WTC11 (cell line): ENCODE measurements around the gene PODXL. TPM values are rescaled to one million over a fixed set of nuclear protein-coding genes. Genes with fewer than 3 reads are reported as not detected.

Source experiments
- ATAC-seq: fragments of 200-7000 bp; cut with Tn5 transposase; 2 replicates; pipeline ENCODE4 v1.10.0; 2021; ENCODE audit warnings: mild to moderate bottlenecking, moderate library complexity
- CTCF ChIA-PET: fragments of 300-600 bp; sonication (Branson Sonifier 250); formaldehyde crosslinking; loops from one replicate; lab custom pipeline; 2021; ENCODE audit warnings: antibody characterized with exemption; lab: Charles Lee
- POLR2A ChIA-PET: fragments of 350-600 bp; sonication (Branson Sonifier 250); formaldehyde crosslinking; loops from one replicate; lab custom pipeline; 2021; ENCODE audit warnings: antibody characterized with exemption; lab: Charles Lee
- DNase-seq: peaks from one replicate; pipeline ENCODE4 v3.0.0; 2021; ENCODE audit warnings: low spot score
- H3K27ac Mint-ChIP-seq: 2 replicates; pipeline ENCODE4 v1.8.0; 2021; ENCODE audit warnings: mixed read lengths
- H3K27me3 Mint-ChIP-seq: 2 replicates; pipeline ENCODE4 v1.8.0; 2021; ENCODE audit warnings: low read depth, mild to moderate bottlenecking, moderate library complexity, mixed read lengths
- H3K36me3 Mint-ChIP-seq: 2 replicates; pipeline ENCODE4 v1.8.0; 2021; ENCODE audit warnings: mixed read lengths
- H3K4me1 Mint-ChIP-seq: 2 replicates; pipeline ENCODE4 v1.8.0; 2022; ENCODE audit warnings: mixed read lengths
- H3K4me3 Mint-ChIP-seq: 2 replicates; pipeline ENCODE4 v1.8.0; 2021; ENCODE audit warnings: mild to moderate bottlenecking, moderate library complexity, mixed read lengths
- H3K9me3 Mint-ChIP-seq: 2 replicates; pipeline ENCODE4 v1.8.0; 2021; ENCODE audit warnings: mixed read lengths
- CREM ChIP-seq: sonication (generic); formaldehyde crosslinking; IDR thresholded peaks from 2 replicates; pipeline ENCODE4 v1.8.1; 2022; ENCODE audit warnings: mild to moderate bottlenecking, missing genetic modification reagents, moderate library complexity
- EMX1 ChIP-seq: fragments of 250-450 bp; sonication (Bioruptor Pico); IDR thresholded peaks from 2 replicates; pipeline ENCODE4 v1.8.0; 2021; ENCODE audit warnings: mild to moderate bottlenecking
- ESRRA ChIP-seq: sonication (generic); formaldehyde crosslinking; IDR thresholded peaks from 2 replicates; pipeline ENCODE4 v1.8.1; 2022; ENCODE audit warnings: mild to moderate bottlenecking, missing genetic modification reagents, borderline replicate concordance
- NFATC4 ChIP-seq: fragments of 250-450 bp; sonication (Bioruptor Pico); IDR thresholded peaks from 2 replicates; pipeline ENCODE4 v1.9.0; 2021; ENCODE audit warnings: mild to moderate bottlenecking
- NFE2L1 ChIP-seq: sonication (generic); formaldehyde crosslinking; IDR thresholded peaks from 2 replicates; pipeline ENCODE4 v1.8.1; 2023; ENCODE audit warnings: missing genetic modification reagents
- NR1H2 ChIP-seq: sonication (generic); formaldehyde crosslinking; IDR thresholded peaks from 2 replicates; pipeline ENCODE4 v1.9.0; 2021; ENCODE audit warnings: mild to moderate bottlenecking, moderate library complexity, missing genetic modification reagents
- RORB ChIP-seq: fragments of 250-450 bp; sonication (Bioruptor Pico); IDR thresholded peaks from 2 replicates; pipeline ENCODE4 v1.9.0; 2021; ENCODE audit warnings: mild to moderate bottlenecking
- ZNF263 ChIP-seq: sonication (generic); formaldehyde crosslinking; IDR thresholded peaks from 2 replicates; pipeline ENCODE4 v1.8.1; 2022; ENCODE audit warnings: low read depth, mild to moderate bottlenecking, moderate library complexity, missing genetic modification reagents
- total RNA-seq: library from RNA; stranded (reverse); gene quantifications from 3 replicates; pipeline ENCODE4 v1.2.3, GENCODE V29; 2021
- TF ChIP-seq, protein P1 (sequence below): fragments of 250-450 bp; sonication (Bioruptor Pico); IDR thresholded peaks from 2 replicates; pipeline ENCODE4 v1.9.0; 2021; ENCODE audit warnings: mild to moderate bottlenecking, borderline replicate concordance
- TF ChIP-seq, protein P2 (sequence below): sonication (generic); formaldehyde crosslinking; IDR thresholded peaks from 2 replicates; pipeline ENCODE4 v1.8.0; 2022; ENCODE audit warnings: mild to moderate bottlenecking, missing genetic modification reagents
- TF ChIP-seq, protein P3 (sequence below): sonication (generic); formaldehyde crosslinking; IDR thresholded peaks from 2 replicates; pipeline ENCODE4 v1.8.0; 2023; ENCODE audit warnings: missing genetic modification reagents
- TF ChIP-seq, protein P4 (sequence below): sonication (generic); formaldehyde crosslinking; IDR thresholded peaks from 2 replicates; pipeline ENCODE4 v1.8.1; 2022; ENCODE audit warnings: low read depth, mild to moderate bottlenecking, moderate library complexity, missing genetic modification reagents, borderline replicate concordance

PODXL gene
- total RNA-seq, 1 experiment from 2014 or later: 483 TPM

DNA sequence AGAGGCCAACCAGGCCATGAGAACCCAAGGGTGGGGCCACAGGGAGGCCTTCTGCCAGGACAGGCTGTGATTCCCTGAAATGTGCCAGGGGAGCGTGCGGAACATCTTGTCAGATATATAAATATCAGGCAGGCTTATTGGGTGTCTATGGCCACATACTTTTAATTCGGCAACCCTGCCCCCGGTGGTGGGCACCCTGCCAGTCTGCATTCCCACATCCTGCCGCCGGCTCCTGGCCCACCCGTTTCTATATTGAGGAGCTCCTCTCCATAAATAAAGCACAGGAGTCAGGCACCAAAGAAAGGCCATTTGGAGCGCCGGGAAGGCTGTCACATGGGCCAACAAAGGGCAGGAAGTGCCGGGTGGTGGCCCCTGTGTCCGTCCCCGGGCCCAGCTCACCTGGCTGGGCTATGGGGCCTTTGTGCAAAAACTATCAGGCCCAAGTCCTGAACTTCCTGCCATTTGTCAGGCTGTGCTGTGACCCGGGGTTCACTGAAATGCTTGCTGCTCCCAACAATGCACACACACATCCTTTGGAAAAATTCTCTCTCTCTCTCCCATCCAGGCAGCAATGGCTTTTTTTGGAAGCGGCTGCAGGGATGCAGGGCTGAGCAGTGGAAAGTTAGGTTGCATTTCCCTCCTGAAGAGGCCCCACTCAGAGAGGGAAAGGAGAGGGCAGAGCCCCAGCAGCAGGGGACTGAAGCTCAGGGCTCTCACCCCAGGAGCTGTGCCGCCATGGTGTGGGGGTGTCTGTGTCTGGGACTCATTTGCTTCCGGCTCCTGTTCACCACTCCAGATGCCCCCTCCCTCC is 25.0 kb upstream of the PODXL start (continued):
- TF ChIP-seq NFE2L1: no peak
- TF ChIP-seq, protein P1, sequence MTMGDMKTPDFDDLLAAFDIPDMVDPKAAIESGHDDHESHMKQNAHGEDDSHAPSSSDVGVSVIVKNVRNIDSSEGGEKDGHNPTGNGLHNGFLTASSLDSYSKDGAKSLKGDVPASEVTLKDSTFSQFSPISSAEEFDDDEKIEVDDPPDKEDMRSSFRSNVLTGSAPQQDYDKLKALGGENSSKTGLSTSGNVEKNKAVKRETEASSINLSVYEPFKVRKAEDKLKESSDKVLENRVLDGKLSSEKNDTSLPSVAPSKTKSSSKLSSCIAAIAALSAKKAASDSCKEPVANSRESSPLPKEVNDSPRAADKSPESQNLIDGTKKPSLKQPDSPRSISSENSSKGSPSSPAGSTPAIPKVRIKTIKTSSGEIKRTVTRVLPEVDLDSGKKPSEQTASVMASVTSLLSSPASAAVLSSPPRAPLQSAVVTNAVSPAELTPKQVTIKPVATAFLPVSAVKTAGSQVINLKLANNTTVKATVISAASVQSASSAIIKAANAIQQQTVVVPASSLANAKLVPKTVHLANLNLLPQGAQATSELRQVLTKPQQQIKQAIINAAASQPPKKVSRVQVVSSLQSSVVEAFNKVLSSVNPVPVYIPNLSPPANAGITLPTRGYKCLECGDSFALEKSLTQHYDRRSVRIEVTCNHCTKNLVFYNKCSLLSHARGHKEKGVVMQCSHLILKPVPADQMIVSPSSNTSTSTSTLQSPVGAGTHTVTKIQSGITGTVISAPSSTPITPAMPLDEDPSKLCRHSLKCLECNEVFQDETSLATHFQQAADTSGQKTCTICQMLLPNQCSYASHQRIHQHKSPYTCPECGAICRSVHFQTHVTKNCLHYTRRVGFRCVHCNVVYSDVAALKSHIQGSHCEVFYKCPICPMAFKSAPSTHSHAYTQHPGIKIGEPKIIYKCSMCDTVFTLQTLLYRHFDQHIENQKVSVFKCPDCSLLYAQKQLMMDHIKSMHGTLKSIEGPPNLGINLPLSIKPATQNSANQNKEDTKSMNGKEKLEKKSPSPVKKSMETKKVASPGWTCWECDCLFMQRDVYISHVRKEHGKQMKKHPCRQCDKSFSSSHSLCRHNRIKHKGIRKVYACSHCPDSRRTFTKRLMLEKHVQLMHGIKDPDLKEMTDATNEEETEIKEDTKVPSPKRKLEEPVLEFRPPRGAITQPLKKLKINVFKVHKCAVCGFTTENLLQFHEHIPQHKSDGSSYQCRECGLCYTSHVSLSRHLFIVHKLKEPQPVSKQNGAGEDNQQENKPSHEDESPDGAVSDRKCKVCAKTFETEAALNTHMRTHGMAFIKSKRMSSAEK: no peak
- TF ChIP-seq NFATC4 (CRISPR knock-in tag): no peak

DNA sequence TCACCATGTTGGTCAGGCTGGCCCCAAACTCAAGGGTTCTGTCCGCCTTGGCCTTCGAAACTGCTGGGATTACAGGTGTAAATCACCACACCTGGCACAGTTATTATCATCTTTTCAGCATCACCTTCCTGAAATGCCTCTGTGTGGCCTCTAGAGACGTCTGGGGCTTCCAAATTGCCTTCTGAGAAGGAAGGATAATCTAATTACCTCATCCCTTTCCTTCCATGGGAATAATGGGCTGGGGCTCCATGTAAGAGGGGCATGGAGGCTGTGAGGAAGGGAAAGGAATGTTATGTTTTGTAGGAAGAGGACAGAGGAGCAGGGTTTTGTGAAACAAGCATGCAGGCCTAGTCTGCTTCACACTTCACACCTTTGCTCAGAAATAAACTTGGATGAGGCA is 22.2 kb upstream of the PODXL start:
- DNase-seq (no peak), ATAC-seq (no peak)
- POLR2A ChIA-PET: interaction anchor here (0.6 kb wide), 1 partner anchor 44 kb away, joined by 3 read pairs; no protein-coding TSS in a partner anchor
- CTCF ChIA-PET: interaction anchor here (0.9 to 1.2 kb wide), 4 partner anchors 20 to 76 kb away, joined by 3 to 11 read pairs (median 4); no protein-coding TSS in a partner anchor
- no peak for TF ChIP-seq EMX1
- no peak overlapping the region for H3K4me3 Mint-ChIP-seq
- H3K27ac Mint-ChIP-seq: no peak overlapping the region
- no peaks in the 10 kb centered on the region; the same call in 1 of the 2 replicates for H3K36me3 Mint-ChIP-seq
- H3K4me1 Mint-ChIP-seq: peaks cover 32% of the 10 kb centered on the region
- peaks cover 3% of the 10 kb centered on the region for H3K27me3 Mint-ChIP-seq
- H3K9me3 Mint-ChIP-seq: no peaks in the 10 kb centered on the region

DNA sequence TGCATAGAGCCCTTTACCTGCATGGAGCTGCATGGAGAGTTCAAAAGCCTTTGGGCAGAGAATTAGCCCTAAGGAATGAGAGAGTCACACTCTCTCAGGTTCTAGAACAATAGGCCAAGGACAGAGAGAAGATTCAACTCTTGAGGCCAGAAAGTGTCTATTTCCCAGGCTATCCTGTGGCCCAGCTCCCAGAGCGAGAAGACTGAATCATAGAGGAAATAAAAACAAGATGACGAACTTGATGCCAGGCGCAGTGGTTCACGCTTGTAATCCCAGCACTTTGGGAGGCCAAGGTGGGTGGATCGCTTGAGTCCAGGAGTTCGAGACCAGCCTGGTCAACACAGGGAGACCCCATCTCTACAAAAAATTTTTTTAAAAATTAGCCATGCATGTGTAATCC is 18.3 kb upstream of the PODXL start:
- CTCF ChIA-PET: no interaction called here
- Mint-ChIP-seq H3K27ac (no peak overlapping the region), H3K9me3 (no peaks in the 10 kb centered on the region), H3K4me3 (no peak overlapping the region), H3K27me3 (peaks cover 10% of the 10 kb centered on the region), H3K4me1 (peaks cover 23% of the 10 kb centered on the region), H3K36me3 (no peaks in the 10 kb centered on the region; the same call in 1 of the 2 replicates)
- POLR2A ChIA-PET: no interaction called here
- DNase-seq (no peak), ATAC-seq (no peak)
- TF ChIP-seq NR1H2 (CRISPR knock-in tag): no peak
- TF ChIP-seq, protein P2, sequence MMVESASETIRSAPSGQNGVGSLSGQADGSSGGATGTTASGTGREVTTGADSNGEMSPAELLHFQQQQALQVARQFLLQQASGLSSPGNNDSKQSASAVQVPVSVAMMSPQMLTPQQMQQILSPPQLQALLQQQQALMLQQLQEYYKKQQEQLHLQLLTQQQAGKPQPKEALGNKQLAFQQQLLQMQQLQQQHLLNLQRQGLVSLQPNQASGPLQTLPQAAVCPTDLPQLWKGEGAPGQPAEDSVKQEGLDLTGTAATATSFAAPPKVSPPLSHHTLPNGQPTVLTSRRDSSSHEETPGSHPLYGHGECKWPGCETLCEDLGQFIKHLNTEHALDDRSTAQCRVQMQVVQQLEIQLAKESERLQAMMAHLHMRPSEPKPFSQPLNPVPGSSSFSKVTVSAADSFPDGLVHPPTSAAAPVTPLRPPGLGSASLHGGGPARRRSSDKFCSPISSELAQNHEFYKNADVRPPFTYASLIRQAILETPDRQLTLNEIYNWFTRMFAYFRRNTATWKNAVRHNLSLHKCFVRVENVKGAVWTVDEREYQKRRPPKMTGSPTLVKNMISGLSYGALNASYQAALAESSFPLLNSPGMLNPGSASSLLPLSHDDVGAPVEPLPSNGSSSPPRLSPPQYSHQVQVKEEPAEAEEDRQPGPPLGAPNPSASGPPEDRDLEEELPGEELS (CRISPR knock-in tag): no peak
- no peak for TF ChIP-seq RORB (CRISPR knock-in tag)
- TF ChIP-seq CREM (CRISPR knock-in tag): no peak
- no peak for TF ChIP-seq EMX1
- no peak for TF ChIP-seq ESRRA
- TF ChIP-seq, protein P3, sequence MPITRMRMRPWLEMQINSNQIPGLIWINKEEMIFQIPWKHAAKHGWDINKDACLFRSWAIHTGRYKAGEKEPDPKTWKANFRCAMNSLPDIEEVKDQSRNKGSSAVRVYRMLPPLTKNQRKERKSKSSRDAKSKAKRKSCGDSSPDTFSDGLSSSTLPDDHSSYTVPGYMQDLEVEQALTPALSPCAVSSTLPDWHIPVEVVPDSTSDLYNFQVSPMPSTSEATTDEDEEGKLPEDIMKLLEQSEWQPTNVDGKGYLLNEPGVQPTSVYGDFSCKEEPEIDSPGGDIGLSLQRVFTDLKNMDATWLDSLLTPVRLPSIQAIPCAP (CRISPR knock-in tag): no peak
- TF ChIP-seq, protein P4, sequence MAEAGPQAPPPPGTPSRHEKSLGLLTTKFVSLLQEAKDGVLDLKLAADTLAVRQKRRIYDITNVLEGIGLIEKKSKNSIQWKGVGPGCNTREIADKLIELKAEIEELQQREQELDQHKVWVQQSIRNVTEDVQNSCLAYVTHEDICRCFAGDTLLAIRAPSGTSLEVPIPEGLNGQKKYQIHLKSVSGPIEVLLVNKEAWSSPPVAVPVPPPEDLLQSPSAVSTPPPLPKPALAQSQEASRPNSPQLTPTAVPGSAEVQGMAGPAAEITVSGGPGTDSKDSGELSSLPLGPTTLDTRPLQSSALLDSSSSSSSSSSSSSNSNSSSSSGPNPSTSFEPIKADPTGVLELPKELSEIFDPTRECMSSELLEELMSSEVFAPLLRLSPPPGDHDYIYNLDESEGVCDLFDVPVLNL (CRISPR knock-in tag): no peak
- TF ChIP-seq ZNF263 (CRISPR knock-in tag): no peak
